ENCODE measurements around the gene TLX2.
"Not testable (repeated sequence)": the region's sequence is repeated elsewhere in the genome, so short reads cannot be mapped to it uniquely, and the experiment has no call there.

TLX2 gene

GRCh38 chr2:74554820-74555531, 40.7 kb downstream of the TLX2 start:
- peak; percentile 27 to 30 for DNase-seq (ENCODE audit: low read depth in 2 of 2)

DNA sequence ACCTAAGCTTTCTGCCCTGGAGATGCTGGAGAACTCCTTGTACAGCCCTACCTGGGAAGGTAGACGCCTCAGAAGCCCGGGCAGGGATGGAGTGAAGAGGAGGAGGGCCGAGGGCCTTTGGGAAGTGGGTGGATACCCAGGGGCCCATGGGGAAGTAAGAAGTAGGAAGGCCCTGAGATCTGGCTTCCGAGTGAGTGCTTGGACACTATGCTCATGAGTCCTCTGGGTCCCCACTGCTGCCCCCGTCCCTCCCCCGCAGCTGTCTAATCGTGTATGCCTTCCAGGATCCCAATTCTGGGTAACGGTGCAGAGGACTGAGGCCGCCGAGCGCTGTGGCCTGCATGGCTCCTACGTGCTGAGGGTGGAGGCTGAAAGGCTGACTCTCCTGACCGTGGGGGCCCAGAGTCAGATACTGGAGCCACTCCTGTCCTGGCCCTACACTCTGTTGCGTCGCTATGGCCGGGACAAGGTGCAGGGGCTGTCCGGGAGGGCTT, 41.4 kb downstream of the TLX2 start:
- no peak for DNase-seq (ENCODE audit: low read depth in 2 of 2)

GRCh38 chr2:74556159-74556558, 41.9 kb downstream of the TLX2 start:
- no peak for DNase-seq (ENCODE audit: low read depth in 2 of 2)

- DNase-seq (ENCODE audit: low read depth in 2 of 2) = no peak
Measured at GRCh38 chr2:74556831-74557370, 42.7 kb downstream of the TLX2 start.

DNA sequence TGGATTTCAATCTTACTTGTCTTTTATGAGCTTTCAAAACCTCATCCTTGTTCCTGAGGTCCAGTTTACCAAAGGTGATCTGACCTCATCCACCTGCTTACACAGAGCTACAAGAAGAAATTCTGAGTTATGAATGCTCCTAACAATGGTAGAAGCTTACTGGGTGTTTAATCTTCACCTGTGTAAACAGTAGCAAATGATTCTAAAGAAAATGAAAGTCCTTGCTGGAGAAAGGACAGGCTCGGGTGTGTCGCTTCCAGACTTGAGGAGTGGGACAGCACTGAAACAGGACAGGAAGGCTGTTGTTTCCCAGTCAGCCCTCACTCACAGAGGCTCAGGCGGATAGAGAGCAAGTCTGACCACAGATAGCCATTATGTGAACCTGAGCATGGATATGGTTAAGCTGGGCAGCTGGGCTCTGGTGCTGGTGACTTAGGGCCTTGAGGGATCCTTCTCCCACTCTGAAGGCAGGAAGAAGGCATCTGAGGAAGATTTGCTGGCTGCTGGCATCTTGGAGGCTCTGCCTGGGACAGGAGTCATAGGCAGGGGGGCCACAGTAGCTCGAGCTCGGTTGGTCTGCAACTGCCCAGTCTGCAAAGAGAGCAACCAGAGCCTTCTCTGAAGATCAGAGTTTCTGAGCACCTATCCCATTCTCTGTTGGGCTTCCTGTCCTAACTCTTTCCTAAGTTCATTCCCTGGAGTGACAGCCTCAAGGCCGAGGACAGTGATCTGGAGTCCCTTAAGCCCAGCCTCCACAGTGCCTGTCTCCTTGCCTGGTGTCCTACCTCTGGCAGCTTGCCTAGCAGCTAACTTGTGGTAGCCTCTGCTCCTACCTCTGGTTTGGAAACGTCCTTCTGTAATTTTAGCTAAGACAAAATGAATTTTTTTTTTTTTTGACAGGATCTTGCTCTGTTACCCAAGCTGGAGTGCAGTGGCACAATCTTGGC, 44.3 kb downstream of the TLX2 start:
- no peak for DNase-seq (ENCODE audit: low read depth in 2 of 2)

DNA sequence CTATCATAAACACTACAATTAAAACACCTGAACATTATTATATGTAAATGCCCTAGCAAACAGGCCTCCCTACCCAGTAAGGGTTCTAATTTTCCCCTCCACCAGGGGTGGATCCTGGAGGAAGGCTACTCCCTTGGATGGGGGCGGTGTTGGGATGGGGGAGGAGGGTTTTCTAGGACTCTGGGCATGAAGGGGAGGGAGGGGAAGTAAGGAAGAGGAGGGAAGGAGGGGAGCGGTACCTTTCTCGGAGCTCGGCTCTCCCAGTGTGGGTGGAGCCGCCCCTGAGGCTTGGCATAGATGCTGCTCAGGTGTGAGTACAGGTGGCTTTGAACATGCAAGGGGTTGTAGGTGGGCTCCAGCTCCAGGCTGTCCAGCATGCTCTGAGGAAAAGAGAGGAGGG, 45.7 kb downstream of the TLX2 start:
- DNase-seq (ENCODE audit: low read depth in 2 of 2) = no peak

DNA sequence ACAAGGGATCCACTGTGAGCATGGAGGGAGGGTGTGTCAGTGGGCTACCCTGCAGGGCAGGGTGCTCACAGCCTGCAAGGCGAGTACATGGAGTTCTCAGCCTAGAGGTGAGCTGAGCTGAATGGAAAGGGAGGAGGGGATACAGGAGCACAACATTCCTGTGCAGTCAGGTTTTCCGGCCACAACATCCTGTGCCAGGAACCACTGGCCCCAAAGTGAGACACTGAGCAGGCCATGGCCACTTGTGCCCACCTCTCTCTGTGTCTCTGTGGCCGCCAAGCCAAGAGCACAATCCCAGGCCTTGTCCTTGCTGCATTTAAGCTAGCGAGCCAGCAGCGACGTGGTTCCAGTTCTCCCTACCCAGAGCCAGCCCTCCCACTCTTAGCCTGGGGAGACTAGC, 46.3 kb downstream of the TLX2 start:
- DNase-seq (ENCODE audit: low read depth in 2 of 2) = no peak

GRCh38 chr2:74561022-74561421, 46.8 kb downstream of the TLX2 start:
- not testable (repeated sequence) for DNase-seq (ENCODE audit: low read depth in 2 of 2)

GRCh38 chr2:74562126-74562775, 48.0 kb downstream of the TLX2 start:
- DNase-seq (ENCODE audit: low read depth in 2 of 2) = no peak

DNA sequence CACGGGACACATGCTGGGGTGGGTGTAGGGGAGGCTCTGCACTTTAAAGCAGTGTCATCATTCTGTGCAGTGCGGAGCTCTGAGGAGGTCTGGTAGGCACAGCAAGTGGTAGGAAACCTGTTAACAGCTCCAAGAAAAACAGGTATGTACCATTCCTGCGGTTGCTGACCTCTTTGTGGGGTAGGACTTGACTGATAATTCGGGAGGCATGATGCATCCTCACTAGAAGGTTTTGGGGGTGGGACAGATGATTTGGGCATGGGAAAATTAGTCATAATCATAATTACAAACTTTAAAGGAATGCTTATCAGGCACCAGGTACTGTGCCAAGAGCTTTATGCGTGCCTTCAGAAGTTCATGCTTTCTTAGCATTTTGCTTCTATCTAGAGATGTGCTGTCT, 50.0 kb downstream of the TLX2 start:
- no peak for DNase-seq (ENCODE audit: low read depth in 2 of 2)

GRCh38 chr2:74566076-74566753, 52.0 kb downstream of the TLX2 start:
- no peak for DNase-seq (ENCODE audit: low read depth in 2 of 2)

DNA sequence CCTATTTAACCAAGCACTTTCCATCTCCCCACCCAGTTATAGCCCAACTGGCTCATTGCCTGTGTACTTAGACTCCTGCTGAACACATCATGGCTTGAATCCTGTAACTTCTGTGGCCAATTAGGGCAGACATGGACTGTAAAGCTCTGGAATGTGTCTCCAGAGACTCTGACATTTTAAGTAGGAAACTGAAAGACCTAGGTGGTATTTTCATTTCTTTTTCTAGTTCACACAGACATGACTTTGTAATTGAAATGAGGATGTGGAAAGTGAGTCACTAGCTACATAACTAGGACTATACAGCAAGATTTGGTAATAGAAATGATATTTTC, 52.5 kb downstream of the TLX2 start:
- no peak for DNase-seq (ENCODE audit: low read depth in 2 of 2)

All from stimulated activated CD8-positive, alpha-beta memory T cell treated with anti-CD3 and anti-CD28 coated beads, Interleukin-2, amount 100 ng/mL, for 48 hours (primary cell).